D721Med (cell line): ENCODE data around the gene RPL26.
"Not testable (repeated sequence)": the region's sequence is repeated elsewhere in the genome, so short reads cannot be mapped to it uniquely, and the experiment has no call there.

Experiments
- DNase-seq: peaks from one replicate; pipeline ENCODE4 v3.0.0; 2011; ENCODE audit warnings: low spot score; ENCODE audit not compliant: insufficient read length
- FAIRE-seq: peaks from 2 replicates; lab custom pipeline; 2011; peaks lifted over from hg19 to GRCh38; lab: Jason Lieb, UNC
- CTCF ChIP-seq: IDR thresholded peaks from 2 replicates; pipeline ENCODE4 v1.5.1; 2012; ENCODE audit warnings: mild to moderate bottlenecking, control low read depth; ENCODE audit not compliant: insufficient read depth; ENCODE audit errors: missing control alignments

Gene RPL26

GRCh38 chr17:8387914-8388651 is 5.1 kb upstream of the RPL26 start:
- no peak for DNase-seq
- no peak for TF ChIP-seq CTCF
- FAIRE-seq: no peak

DNA sequence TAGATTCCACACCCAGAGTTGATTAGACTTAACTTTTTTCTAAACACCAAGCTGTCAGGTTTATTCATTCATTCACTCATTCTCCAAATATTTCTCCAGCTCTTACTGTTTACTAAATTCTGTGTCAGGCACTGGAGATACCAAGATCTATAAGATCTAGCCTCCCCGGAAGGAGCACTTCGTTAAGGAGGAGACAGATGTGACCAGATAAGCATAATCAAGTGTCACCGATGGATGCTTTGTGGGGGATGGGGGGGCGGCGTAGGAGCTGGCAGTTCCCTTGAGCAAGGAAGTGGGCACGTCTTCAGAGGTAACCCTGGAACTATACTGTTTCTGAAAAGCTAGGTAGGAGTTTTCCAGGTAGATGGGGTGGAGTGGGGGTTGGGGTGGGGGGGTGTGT is 3.8 kb upstream of the RPL26 start:
- DNase-seq: no peak
- no peak for FAIRE-seq
- no peak for TF ChIP-seq CTCF

- DNase-seq (no peak), FAIRE-seq (no peak)
- no peak for TF ChIP-seq CTCF
Measured at GRCh38 chr17:8384801-8385378, 1.9 kb upstream of the RPL26 start.

GRCh38 chr17:8382880-8383142 is 182 bp downstream of the RPL26 start:
- TF ChIP-seq CTCF: no peak
- no peak for DNase-seq
- no peak for FAIRE-seq

DNA sequence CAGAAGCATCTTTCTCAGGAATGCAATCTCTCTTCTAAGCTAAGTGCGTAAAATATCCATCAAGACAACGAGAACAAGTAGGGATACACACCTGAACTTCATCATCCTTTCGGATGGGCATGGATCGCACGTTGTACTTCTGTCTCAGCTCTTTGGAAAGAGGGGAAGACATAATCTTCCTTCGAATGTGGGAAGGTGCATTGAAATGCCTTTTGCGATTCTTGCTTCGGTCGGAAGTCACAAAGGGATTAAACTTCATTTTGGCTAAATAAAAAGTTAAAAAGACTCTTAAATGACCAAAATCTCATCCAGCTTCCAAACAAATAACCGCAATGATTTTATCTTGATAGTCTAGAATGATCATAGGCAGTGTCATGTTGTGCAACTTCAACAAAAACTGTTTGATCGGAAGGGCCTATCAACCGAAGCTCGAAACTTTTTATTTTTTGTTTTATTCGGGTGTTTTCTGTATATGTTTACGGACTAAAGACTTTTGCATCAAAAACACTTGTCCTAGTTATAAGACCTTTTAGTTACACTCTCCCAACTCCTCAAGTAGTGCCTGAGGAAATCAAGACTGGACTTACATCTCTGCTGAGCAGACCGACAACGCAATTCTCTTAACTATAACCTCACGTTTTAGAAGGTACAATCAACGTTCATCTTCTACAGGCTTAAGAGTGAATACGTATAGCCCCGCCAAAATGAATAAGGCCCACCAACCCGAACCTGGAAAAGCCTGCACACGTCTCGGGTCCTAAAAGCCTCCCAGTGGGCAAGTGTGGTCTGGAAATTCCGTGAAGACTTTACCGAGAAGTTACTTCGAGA is 727 bp downstream of the RPL26 start:
- TF ChIP-seq CTCF: no peak
- FAIRE-seq (no peak), DNase-seq (no peak)

DNA sequence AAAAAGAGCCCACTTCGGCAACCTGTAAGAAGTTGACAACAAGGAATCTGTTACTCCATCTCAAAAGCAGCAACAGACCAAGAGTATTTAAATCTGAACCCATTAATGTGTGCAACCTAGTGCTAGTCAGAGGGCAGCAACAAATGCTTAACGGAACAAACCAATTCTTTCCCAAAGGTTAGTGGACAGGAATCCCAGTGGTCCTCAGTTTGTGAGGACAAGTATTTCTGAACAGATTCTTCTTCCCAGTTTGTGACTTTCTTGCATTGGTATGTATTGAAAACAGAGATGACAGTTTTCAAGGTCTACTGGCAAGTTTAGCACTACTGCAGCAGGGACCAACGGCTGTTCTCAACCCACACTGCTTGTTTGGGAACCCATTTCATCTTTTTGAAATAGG is 2.9 kb downstream of the RPL26 start:
- no peak for DNase-seq
- no peak for FAIRE-seq
- no peak for TF ChIP-seq CTCF

DNA sequence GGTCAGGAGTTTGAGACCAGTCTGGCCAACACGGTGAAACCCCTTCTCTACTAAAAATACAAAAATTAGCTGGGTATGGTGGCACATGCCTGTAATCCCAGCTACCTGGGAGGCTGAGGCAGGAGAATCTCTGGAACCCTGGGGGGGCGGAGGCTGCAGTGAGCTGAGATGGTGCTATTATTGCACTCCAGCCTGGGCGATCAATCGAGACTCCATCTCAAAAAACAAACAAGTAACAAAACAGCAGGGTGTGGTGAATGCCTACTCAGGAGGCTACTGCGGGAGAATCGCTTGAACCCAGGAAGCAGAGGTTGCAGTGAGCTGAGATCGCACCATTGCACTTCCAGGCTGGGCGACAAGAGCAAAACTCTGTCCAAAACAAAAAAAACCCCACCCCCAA is 4.9 kb downstream of the RPL26 start:
- not testable (repeated sequence) for DNase-seq, FAIRE-seq
